Testis (tissue), 3 donors: ENCODE data around the gene B3GALNT1. TPM values are rescaled to one million over a fixed set of nuclear protein-coding genes. Genes with fewer than 3 reads are reported as not detected.
"Not testable (repeated sequence)": the region's sequence is repeated elsewhere in the genome, so short reads cannot be mapped to it uniquely, and the experiment has no call there.

Source experiments
- DNase-seq: peaks from one replicate; pipeline ENCODE4 v3.0.0-alpha.2; 2019
- H3K27ac ChIP-seq, 2 donors: fragments of 200-600 bp; sonication (generic); one replicate each; pipeline ENCODE4 v1.5.1; 2019
- H3K27me3 ChIP-seq: fragments of 200-600 bp; sonication (generic); one replicate; pipeline ENCODE4 v1.5.1; 2019
- H3K36me3 ChIP-seq: fragments of 200-600 bp; sonication (generic); one replicate; pipeline ENCODE4 v1.5.1; 2017; ENCODE audit warnings: low read depth; ENCODE audit errors: missing control alignments
- H3K4me1 ChIP-seq: fragments of 200-600 bp; sonication (generic); one replicate; pipeline ENCODE4 v1.5.1; 2019
- H3K4me3 ChIP-seq, 2 donors: fragments of 200-600 bp; sonication (generic); one replicate each; pipeline ENCODE4 v1.5.1; 2017 to 2019
- H3K9me3 ChIP-seq: fragments of 200-600 bp; sonication (generic); one replicate; pipeline ENCODE4 v1.5.1; 2017
- CTCF ChIP-seq, 3 experiments: fragments of 450-650 bp in 2 of 3; fragments of 200-600 bp in 1 of 3; sonication (generic) in 1 of 3; IDR thresholded peaks; one replicate each; pipeline ENCODE4 v1.5.1; 2016 to 2019; ENCODE audit warnings: antibody characterized with exemption in 3 of 3, mild to moderate bottlenecking in 2 of 3, moderate library complexity in 1 of 3
- POLR2A ChIP-seq: fragments of 450-650 bp; IDR thresholded peaks from one replicate; pipeline ENCODE4 v1.6.1; 2017; ENCODE audit warnings: antibody characterized with exemption, mild to moderate bottlenecking, moderate library complexity
- WGBS, 2 donors: methylation state at CpG; one replicate each; pipeline ENCODE4 v1.1.5; 2018; 5-methylcytosine and 5-hydroxymethylcytosine counted together
- intact Hi-C: fragments of 100-400 bp; cut with DNase I; formaldehyde crosslinking; loops from one replicate; pipeline ENCODE4 v1.15.1; 2023; ENCODE audit warnings: low total_unique reads
- polyA plus RNA-seq: library from polyadenylated mRNA; stranded (reverse); fragments of 350-450 nt; fragmentation: Illumina TruSeq; extraction: RNeasy Lipid Tissue Mini Kit (QIAGEN cat#74804); gene quantifications from one replicate; pipeline ENCODE4 v1.2.3, GENCODE V29; 2014; ENCODE audit warnings: low read depth, low replicate concordance; ENCODE audit not compliant: insufficient read depth
- total RNA-seq, 2 donors: library from RNA; depleted of rRNA; stranded (reverse); fragments of >200 nt; gene quantifications; one replicate each; pipeline ENCODE4 v1.2.3, GENCODE V29; 2016

The B3GALNT1 gene
- total and polyA plus RNA-seq, 3 donors from 2014 or later: 17.0 to 22.0 (median 20.2) TPM

GRCh38 chr3:161038725-161039124 lies 66.4 kb downstream of the B3GALNT1 start:
- intact Hi-C loops: no loop called here
- 52 to 56% methylated on average over 3 of the region's 3 CpGs for WGBS, 2 donors
- no peaks in the 10 kb centered on the region for H3K36me3 ChIP-seq
- no peak overlapping the region for H3K4me3 ChIP-seq
- no peaks in the 10 kb centered on the region for H3K9me3 ChIP-seq
- H3K27ac ChIP-seq: no peak overlapping the region
- no peaks in the 10 kb centered on the region for H3K27me3 ChIP-seq
- TF ChIP-seq POLR2A (no peak), CTCF (IDR thresholded peaks at IDR 0.05) (no peak)
- DNase-seq: no peak
- no peaks in the 10 kb centered on the region for H3K4me1 ChIP-seq

DNA sequence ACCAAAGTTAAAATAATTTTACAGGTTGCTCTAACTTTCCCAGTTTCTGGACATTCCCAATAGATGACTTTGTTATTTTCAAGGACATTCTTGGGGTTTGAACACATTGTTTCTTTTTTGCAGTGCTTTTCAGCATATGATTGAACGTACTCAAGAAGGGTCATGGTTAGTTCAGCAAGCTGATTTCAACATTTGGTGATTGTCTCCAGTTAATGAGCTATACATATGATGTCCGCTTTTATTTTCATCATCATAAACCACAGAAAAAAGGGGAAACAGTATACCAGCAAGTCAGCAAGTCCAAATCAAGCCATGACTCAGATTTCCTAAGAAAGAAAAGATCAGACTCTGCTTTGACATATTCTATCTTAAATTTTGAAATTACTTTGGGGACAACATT lies 69.4 kb downstream of the B3GALNT1 start:
- no peaks in the 10 kb centered on the region for H3K4me1 ChIP-seq
- H3K36me3 ChIP-seq: no peaks in the 10 kb centered on the region
- H3K9me3 ChIP-seq: no peaks in the 10 kb centered on the region
- no peak for TF ChIP-seq POLR2A
- TF ChIP-seq CTCF (IDR thresholded peaks at IDR 0.05): no peak
- intact Hi-C loops: no loop called here
- DNase-seq: no peak
- H3K27ac ChIP-seq: peak overlapping the region in 1 of 2 donors; percentile 51
- 25 to 26% methylated on average over 2 of the region's 2 CpGs for WGBS, 2 donors
- no peak overlapping the region for H3K4me3 ChIP-seq
- H3K27me3 ChIP-seq: no peaks in the 10 kb centered on the region

GRCh38 chr3:161034913-161035550 lies 70.1 kb downstream of the B3GALNT1 start:
- H3K4me1 ChIP-seq, intact Hi-C loops, H3K36me3 ChIP-seq, H3K27me3 ChIP-seq, H3K4me3 ChIP-seq, H3K9me3 ChIP-seq: not testable (repeated sequence)
- DNase-seq: peak; percentile 16
- WGBS, 2 donors: 38 to 47% methylated on average over 5 of the region's 5 CpGs
- peak overlapping the region; percentile 5 to 51 for H3K27ac ChIP-seq

Other genes with a start within 250 kb of the B3GALNT1 start
- gene NMD3, start 116.0 kb upstream of the B3GALNT1 start, total RNA-seq: 10 to 100 TPM; 28.6 to 30.5 TPM
- 17.5 TPM for gene NMD3, start 116.0 kb upstream of the B3GALNT1 start, polyA plus RNA-seq